Measurements from ENCODE around the gene FOXP1.

Gene FOXP1

DNA sequence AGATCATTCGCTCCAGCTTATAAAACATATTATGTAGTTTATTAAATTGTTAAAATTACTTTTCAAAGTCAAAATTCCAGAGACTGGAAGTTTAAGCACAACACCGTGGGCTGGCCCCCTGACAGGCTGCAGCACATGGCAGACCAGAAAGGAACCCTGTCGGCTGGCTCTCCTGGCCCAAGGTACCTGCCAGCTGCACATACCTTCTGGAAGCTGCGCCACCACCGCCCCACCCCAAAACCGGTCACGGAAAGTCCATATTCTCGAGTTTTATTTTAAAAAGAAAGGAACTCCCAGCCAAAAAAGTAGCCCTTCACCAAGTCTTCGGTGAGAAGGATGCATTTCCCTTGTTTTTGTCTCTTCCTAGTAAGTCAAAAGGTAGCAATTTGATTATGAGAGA lies 94.6 kb downstream of the FOXP1 start:
- TF ChIP-seq, protein P1, sequence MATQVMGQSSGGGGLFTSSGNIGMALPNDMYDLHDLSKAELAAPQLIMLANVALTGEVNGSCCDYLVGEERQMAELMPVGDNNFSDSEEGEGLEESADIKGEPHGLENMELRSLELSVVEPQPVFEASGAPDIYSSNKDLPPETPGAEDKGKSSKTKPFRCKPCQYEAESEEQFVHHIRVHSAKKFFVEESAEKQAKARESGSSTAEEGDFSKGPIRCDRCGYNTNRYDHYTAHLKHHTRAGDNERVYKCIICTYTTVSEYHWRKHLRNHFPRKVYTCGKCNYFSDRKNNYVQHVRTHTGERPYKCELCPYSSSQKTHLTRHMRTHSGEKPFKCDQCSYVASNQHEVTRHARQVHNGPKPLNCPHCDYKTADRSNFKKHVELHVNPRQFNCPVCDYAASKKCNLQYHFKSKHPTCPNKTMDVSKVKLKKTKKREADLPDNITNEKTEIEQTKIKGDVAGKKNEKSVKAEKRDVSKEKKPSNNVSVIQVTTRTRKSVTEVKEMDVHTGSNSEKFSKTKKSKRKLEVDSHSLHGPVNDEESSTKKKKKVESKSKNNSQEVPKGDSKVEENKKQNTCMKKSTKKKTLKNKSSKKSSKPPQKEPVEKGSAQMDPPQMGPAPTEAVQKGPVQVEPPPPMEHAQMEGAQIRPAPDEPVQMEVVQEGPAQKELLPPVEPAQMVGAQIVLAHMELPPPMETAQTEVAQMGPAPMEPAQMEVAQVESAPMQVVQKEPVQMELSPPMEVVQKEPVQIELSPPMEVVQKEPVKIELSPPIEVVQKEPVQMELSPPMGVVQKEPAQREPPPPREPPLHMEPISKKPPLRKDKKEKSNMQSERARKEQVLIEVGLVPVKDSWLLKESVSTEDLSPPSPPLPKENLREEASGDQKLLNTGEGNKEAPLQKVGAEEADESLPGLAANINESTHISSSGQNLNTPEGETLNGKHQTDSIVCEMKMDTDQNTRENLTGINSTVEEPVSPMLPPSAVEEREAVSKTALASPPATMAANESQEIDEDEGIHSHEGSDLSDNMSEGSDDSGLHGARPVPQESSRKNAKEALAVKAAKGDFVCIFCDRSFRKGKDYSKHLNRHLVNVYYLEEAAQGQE (IDR thresholded peaks at IDR 0.05; ENCODE audit: insufficient read depth in 1 of 2, low read depth in 2 of 2, low read length in 2 of 2), result no peak
- TF ChIP-seq SIN3A (IDR thresholded peaks at IDR 0.05; ENCODE audit: borderline replicate concordance, insufficient read depth, low read length), result no peak
- TF ChIP-seq FOXP2 (optimal IDR thresholded peaks at IDR 0.05; ENCODE audit: borderline replicate concordance, extremely low read depth, extremely low read length, insufficient read depth), result no peak
- no peak for TF ChIP-seq POLR2AphosphoS5 (IDR thresholded peaks at IDR 0.05; ENCODE audit: low read depth, low read length)
- no peak for TF ChIP-seq TAF1 (IDR thresholded peaks at IDR 0.05; ENCODE audit: borderline replicate concordance, insufficient read depth, low read length)

DNA sequence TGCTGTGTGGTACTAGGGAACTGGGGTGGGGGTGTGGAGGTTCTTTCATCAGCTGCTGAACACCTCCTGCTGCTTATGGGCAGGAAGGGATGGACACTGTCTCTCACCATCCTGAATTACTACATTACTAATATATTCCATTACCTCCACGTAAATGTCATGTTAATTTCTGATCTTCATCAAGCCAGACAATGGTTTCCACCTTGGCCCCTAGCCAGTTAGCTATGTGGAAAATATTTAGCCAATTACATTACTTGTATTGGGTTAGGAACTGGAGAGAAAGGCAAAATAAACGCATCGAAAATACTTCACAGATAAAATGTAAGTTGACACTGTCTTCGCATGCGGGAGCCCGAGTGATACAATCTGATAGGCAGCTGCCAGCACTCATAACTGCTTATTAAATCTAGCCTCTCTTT lies 95.1 kb downstream of the FOXP1 start:
- TF ChIP-seq TAF1 (IDR thresholded peaks at IDR 0.05; ENCODE audit: borderline replicate concordance, insufficient read depth, low read length) (no peak), SIN3A (IDR thresholded peaks at IDR 0.05; ENCODE audit: borderline replicate concordance, insufficient read depth, low read length) (no peak), FOXP2 (optimal IDR thresholded peaks at IDR 0.05; ENCODE audit: borderline replicate concordance, extremely low read depth, extremely low read length, insufficient read depth) (no peak), POLR2AphosphoS5 (IDR thresholded peaks at IDR 0.05; ENCODE audit: low read depth, low read length) (no peak)
- TF ChIP-seq, protein P1 (IDR thresholded peaks at IDR 0.05; ENCODE audit: insufficient read depth in 1 of 2, low read depth in 2 of 2, low read length in 2 of 2), result no peak

DNA sequence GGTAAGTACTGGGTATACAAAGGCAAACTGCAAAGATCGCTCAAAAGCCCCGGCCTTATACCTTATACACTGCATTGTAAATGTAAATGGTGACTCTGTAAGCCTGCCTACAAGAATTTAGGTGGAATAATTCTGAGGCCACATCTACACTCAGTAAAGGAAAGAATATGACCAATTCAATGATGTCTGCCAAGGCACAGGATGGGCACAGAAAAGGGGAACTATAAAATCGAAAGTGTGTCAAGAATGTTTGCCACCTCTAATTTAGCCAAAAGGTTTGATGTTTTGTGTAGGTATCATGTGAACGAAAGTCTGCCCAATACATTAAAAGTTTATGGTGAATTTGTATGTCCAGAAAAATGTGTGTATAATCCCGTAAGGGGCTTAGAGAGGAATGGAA lies 96.1 kb downstream of the FOXP1 start:
- TF ChIP-seq, protein P1 (IDR thresholded peaks at IDR 0.05; ENCODE audit: insufficient read depth in 1 of 2, low read depth in 2 of 2, low read length in 2 of 2), result no peak
- no peak for TF ChIP-seq POLR2AphosphoS5 (IDR thresholded peaks at IDR 0.05; ENCODE audit: low read depth, low read length)
- TF ChIP-seq FOXP2 (optimal IDR thresholded peaks at IDR 0.05; ENCODE audit: borderline replicate concordance, extremely low read depth, extremely low read length, insufficient read depth), result no peak
- TF ChIP-seq SIN3A (IDR thresholded peaks at IDR 0.05; ENCODE audit: borderline replicate concordance, insufficient read depth, low read length), result no peak
- no peak for TF ChIP-seq TAF1 (IDR thresholded peaks at IDR 0.05; ENCODE audit: borderline replicate concordance, insufficient read depth, low read length)

DNA sequence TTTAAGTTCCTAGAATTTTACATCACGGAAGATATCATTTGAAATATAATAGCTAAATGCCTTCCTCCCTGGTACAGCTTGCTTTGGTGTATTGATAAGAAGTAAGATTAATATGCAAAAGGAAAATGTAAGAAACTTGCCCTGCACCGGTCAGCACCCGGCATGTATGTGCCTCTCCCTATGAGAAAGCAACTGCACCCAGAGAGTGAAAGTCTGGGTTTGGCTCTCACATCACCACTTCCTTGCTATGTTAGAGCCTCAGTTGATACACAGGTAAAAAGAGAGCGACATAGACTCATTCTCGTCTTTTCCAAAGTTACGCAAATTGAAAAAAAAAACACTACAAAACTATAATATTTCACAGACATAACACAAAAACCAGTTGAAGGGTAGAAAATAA lies 96.7 kb downstream of the FOXP1 start:
- no peak for TF ChIP-seq SIN3A (IDR thresholded peaks at IDR 0.05; ENCODE audit: borderline replicate concordance, insufficient read depth, low read length)
- no peak for TF ChIP-seq TAF1 (IDR thresholded peaks at IDR 0.05; ENCODE audit: borderline replicate concordance, insufficient read depth, low read length)
- TF ChIP-seq, protein P1 (IDR thresholded peaks at IDR 0.05; ENCODE audit: insufficient read depth in 1 of 2, low read depth in 2 of 2, low read length in 2 of 2), result no peak
- no peak for TF ChIP-seq POLR2AphosphoS5 (IDR thresholded peaks at IDR 0.05; ENCODE audit: low read depth, low read length)
- no peak for TF ChIP-seq FOXP2 (optimal IDR thresholded peaks at IDR 0.05; ENCODE audit: borderline replicate concordance, extremely low read depth, extremely low read length, insufficient read depth)

DNA sequence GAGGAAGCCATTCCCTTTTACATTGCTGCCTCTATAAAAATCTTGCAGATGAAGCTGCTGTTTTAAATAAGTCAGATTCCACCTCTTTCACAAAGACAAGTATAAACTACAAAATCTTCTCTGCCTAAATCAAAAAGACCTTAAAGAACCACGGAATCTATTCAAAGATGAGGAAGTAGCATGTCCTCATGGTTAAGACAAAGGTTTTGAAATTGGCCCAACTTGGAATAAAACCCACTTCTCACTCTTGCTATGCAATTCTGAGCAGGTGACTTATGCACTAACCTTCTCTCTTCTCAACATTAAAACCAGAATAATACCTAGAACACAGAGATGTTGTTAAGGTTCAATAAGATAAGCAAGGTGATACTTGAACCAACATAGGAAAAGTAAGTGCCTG lies 97.6 kb downstream of the FOXP1 start:
- TF ChIP-seq TAF1 (IDR thresholded peaks at IDR 0.05; ENCODE audit: borderline replicate concordance, insufficient read depth, low read length) (no peak), POLR2AphosphoS5 (IDR thresholded peaks at IDR 0.05; ENCODE audit: low read depth, low read length) (no peak), SIN3A (IDR thresholded peaks at IDR 0.05; ENCODE audit: borderline replicate concordance, insufficient read depth, low read length) (no peak), FOXP2 (optimal IDR thresholded peaks at IDR 0.05; ENCODE audit: borderline replicate concordance, extremely low read depth, extremely low read length, insufficient read depth) (no peak)
- TF ChIP-seq, protein P1 (IDR thresholded peaks at IDR 0.05; ENCODE audit: insufficient read depth in 1 of 2, low read depth in 2 of 2, low read length in 2 of 2), result no peak
